HG03060 (cell line): ENCODE results near the gene PSG3.
"Not testable (repeated sequence)": the region's sequence is repeated elsewhere in the genome, so short reads cannot be mapped to it uniquely, and the experiment has no call there.

Experiments used
- ATAC-seq: cut with Tn5 transposase; IDR thresholded peaks from one replicate; pipeline ENCODE4 v1.9.1; 2021; ENCODE audit warnings: low read depth, moderate number of reproducible peaks; ENCODE audit not compliant: unreplicated experiment

PSG3 gene

GRCh38 chr19:42695811-42696503, 44.3 kb downstream of the PSG3 start:
- ATAC-seq = no peak

- no peak for ATAC-seq
These were observed 46.4 kb downstream of the PSG3 start for GRCh38 chr19:42693760-42694350.

- no peak for ATAC-seq
These were observed 56.3 kb downstream of the PSG3 start for GRCh38 chr19:42683917-42684513.

- not testable (repeated sequence) for ATAC-seq
These were observed 64.0 kb downstream of the PSG3 start for GRCh38 chr19:42676326-42676725.

GRCh38 chr19:42674549-42674948, 65.7 kb downstream of the PSG3 start:
- not testable (repeated sequence) for ATAC-seq
